ENCODE measurements around the gene RFPL2.

The RFPL2 gene

DNA sequence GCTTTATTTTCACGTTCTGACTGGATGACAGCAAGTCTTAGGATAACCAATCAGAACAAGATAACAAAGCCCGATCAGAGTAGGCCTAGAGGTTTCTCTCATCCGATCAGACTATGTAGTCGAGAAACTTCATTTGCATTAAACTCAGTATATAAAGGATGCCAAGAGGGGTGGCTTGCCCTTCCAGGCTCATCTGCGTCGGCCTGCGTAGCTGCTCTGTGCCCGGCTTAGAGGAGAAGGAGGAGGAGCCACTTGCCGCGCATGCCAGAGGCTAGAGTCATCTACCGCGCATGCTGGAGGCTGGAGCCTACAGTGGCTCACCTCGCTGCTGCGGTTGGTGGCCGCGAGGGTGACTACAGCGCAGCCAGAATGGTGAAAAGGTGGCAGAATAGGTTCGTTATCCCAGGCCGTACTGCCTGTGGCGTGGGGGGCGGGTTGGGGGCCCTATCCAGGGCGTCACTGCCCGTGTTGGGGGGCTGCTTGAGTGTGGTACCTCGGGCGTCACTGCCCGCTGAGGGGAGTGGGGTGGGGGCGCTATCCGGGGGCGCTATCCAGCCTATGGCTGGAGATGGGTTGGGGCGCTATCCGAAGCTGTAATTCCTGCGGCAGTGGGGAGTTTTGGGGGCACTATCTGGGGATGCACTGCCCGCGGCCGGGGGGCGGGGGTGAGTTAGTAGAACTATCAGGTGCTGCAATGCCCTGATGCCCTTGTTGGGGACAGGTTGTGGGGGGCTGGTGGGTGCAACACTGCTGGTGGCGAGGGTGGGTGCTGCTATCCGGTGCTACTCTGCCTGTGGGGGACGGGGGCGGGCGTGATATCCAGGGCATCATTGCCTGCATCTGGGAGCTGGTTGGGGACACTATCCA is at the start of gene RFPL2:
RFPL2 (minus strand) TSS at position 218 of the 867 bp plus-strand sequence. CDS start 2,622 bp downstream, outside the sequence.
- in situ Hi-C loops (cut with HindIII; ENCODE audit: low sequenced_read_pairs) = no loop called here

DNA sequence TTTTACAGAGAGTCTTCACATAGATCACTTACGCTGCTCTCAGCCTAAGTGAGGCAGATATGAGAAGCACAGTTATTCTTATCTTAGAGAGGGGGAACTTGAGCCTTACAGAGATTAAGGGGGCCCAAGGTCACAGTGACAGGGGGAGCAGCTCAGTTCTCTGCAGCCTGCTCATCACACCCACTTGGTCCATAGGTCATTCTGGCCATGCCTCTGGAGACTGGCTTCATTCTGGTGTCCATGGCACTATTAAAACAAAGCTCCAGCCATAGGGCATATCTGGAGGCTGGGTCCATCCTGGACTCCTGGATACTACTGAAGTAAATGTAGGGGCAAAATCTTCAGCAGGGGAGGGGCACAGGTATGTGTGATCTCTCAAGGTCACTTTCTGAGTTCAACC is 44.4 kb upstream of the RFPL2 start:
- in situ Hi-C loops (cut with HindIII; ENCODE audit: low sequenced_read_pairs) = no loop called here

DNA sequence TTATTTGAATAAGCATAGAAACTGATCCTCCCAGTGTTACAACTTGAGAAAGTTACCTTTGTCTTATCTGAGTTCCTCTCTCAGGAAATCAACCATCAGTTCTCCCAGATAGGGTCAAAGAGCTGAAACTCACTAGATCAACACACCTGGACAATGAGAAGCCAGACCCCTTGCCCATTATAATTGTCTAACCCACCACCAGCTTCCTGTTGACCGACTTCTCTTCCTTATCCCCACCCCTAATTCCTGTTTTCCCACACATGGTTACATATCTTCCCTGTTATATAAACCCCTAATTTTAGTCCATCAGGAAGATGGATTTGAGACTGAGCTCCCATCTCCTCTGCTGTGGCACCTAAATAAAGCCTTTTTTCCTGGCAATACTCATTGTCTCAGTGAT is 43.4 kb upstream of the RFPL2 start:
- in situ Hi-C loops (cut with HindIII; ENCODE audit: low sequenced_read_pairs) = no loop called here

DNA sequence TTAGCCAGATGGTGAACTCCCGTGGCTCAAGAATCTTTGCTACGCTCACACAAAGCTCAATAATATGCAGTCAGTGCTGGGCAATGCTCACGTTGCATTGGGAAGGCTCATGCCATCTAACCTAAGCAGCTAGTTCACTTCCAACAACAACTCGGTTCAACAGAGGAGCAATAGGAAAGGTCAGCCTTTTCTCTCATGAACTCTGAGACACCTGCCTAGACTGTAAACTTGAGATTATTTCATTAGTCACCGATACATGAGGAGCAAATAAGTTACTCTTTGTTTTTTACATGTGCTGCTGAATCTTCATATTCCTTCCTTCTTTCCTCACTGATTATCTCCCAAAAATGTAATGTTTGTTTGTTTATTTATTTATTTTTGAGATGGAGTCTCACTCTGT is 41.3 kb upstream of the RFPL2 start:
- in situ Hi-C loops (cut with HindIII; ENCODE audit: low sequenced_read_pairs) = no loop called here

DNA sequence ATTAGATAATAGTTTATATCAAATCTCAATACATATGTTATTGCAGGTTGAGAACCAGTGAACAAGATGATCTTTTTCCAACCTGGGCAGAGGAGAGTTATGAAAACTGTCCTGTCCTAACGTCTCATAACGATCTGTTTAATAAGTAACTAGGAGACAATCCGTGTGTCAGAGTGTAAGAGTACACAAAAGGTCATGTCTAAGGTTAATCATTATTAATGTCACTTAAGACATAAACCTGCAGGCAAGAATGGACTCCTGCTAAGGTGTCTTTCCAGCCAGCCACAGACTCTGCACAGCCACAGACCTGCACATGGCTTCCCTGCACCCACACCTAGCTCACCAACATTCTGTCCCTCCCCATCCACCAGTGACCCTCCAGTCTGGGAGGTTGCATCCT is 40.2 kb upstream of the RFPL2 start:
- in situ Hi-C loops (cut with HindIII; ENCODE audit: low sequenced_read_pairs) = no loop called here

DNA sequence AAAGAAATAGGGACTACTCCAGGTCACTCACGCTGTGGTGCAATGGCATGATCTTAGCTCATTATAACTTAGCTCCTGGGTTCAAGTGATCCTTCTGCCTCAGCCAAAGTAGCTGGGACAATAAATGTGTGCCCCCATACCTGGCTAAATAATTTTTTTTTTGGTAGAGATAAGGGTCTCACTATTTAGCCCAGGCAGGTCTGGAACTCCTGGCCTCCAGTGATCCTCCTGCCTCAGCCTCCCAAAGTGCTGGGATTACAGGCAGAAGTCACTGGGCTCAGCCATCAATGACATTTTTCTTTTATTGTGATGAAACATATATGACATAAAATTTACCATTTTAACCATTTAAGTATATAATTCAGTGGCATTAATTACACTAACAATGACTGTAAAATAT is 39.7 kb upstream of the RFPL2 start:
- in situ Hi-C loops (cut with HindIII; ENCODE audit: low sequenced_read_pairs) = no loop called here

DNA sequence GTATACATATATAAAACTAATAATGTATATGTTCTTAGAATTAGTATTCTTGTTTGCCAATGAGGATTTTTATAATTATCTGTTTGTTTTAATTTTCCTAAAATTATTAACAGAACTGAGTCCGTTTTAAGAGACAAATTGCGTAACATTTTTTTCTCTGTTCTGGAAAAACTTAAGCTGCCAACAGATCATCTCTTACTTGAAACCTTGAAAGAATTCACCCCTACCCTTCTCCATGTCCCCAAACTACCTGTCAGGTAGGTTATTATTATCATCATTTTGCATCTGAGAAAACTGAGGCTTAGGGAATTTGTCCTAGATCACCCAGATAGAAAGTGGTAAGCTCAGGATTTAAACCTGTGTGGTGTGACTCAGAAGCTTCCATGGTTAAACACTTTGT is 35.6 kb upstream of the RFPL2 start:
- in situ Hi-C loops (cut with HindIII; ENCODE audit: low sequenced_read_pairs) = no loop called here

DNA sequence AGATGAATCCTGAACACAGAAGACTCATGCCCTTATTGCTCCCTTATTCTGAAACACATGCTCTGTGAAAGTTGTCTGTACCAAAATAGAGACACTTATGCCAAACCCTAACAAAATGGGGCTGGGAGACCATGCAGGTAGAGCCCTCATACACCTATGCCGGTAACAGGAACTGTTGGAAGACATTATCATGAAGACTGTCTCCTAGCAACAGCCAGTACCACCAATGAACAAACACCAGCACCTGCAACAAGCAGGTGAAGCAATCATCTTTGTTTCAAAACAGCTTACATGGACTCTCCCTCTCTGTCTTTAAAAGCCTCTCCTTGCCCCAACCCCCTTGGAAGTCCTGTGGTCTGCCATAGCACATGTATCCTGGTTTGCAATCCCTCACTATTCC is 33.0 kb upstream of the RFPL2 start:
- in situ Hi-C loops (cut with HindIII; ENCODE audit: low sequenced_read_pairs) = no loop called here

DNA sequence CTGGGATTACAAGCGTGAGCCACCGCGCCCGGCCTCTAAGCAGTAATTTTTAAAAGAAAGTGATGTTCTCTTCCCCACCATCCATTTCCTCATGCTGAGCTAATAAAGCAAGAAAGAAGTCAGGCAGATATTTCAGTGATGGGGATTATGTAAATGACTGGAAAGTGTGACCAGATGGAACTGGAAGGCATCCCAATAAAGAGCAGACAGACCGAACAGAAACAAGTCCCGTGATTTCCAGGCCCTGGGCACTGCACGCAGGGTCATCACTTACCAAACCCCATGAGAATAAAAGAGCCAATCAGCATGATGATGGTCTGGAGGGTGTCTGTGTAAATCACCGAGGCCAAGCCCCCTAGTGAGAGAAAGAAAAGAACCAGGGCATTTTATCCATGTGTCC is 32.1 kb upstream of the RFPL2 start:
- in situ Hi-C loops (cut with HindIII; ENCODE audit: low sequenced_read_pairs) = no loop called here

DNA sequence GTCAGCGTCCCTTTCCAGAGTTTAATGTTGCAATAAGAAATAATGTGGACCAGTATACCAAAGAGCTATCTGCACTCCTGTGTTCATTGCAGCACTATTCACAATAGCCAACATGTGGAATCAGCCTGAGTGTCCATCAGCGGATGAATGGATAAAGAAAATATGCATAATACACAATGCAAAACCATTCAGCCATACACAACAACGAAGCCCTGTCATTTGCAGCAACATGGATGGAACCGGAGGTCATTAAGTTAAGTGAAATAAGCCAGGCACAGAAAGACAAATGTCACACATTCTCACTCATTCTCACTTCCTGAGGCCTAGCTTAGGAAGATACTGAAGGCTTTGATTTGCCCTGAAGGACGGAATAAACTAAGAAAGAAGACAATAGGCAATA is 28.2 kb upstream of the RFPL2 start:
- in situ Hi-C loops (cut with HindIII; ENCODE audit: low sequenced_read_pairs) = no loop called here

DNA sequence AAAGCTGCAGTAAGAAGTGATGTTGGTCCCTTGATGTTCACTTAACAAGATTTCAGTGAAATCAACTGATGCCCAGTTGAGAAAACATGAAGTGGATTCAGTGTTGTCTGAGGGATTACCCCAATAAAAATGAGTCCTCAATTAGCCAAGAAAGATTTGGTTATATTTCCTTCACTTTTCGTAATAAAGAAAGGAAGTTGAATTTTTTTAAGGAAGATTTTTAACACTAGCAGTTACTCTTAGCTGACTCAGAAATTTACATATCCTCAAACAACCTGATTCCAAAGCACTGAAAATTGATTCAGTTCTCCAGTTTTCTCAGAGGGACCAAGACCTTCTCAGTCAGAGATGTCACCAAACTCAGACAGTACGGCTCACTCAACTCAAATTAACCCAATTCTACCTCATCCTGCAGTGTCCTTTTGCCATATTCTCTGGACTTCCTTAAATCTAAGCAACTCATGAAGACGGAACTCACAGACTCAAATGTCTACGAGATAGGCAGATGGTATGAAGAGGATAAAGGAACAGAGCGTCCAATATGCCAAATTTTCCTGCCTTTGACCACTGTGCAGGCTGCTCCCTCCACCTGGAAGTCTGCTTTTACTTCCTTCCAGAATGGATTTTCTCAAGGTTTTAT is 27.4 kb upstream of the RFPL2 start:
- in situ Hi-C loops (cut with HindIII; ENCODE audit: low sequenced_read_pairs) = no loop called here

DNA sequence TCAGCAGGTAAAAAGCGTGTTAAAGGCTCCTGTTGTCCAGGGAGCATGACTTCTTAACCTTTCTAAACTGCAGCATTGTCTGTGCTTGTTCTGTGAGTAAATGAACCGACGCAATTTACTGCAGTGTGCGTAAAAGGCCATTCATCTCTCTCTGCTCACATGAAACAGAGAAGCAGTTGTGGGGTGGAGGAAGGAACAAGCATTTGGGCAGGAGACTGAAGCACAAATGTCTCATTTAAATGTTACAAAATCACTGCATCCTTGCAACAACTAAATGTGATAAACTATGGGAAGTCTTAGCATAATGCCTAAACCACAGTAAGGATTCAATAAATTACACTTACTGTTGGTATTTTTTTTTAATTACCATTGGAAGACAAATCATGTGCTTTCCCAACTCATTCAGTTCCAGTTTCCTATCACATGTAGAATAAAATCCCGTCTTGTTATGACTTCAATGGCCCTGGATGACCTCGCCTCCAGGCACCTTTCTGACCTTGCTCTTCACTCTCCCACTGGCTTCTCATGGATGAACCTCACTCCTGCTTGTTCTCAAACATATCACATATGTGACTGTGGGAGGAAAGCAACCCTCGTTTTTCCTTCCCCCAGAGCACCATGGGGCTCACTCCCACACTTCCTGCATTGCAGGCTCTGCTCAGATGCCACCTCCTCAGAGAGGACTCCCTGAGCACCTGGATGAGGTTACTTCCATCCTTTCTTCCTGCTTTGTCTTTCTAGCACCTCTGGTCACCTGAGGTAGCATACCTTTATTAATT is 21.6 kb upstream of the RFPL2 start:
- in situ Hi-C loops (cut with HindIII; ENCODE audit: low sequenced_read_pairs) = no loop called here

DNA sequence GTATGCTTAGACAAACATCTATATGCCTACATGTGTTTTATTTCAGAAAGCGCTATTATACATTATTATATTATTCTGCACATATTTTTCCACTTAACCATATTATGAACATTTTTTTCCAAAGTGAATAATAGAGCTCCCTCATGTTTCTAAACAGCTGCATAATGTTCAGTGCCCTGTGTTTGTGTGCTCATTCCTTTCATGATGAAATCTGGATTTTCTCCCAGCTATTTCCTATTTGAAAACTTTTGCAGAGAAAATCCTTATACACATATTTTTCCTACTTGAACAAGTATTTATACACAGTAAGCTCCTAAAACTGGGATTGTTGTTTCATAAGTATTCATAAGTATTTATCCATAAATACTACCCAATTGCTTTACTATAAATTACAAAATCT is 18.1 kb upstream of the RFPL2 start:
- in situ Hi-C loops (cut with HindIII; ENCODE audit: low sequenced_read_pairs) = no loop called here

DNA sequence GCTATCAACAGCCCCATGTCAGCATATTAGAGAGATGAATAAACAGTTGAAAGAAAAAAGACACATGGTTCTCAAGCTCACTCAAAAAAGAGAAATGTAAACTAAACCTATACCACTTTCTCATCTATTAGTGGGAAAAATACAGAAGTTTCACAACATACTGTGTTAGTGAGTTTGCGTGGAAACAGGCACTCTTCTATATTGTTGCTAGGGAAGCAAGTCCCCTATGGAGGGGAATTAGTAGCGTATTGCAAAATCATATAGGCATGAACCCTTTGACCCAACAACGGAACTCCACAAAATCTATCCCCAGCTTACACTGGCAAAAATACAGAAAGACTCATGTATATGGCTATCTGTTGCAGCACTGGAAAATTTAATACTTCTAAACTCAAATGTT is 14.2 kb upstream of the RFPL2 start:
- in situ Hi-C loops (cut with HindIII; ENCODE audit: low sequenced_read_pairs) = no loop called here

DNA sequence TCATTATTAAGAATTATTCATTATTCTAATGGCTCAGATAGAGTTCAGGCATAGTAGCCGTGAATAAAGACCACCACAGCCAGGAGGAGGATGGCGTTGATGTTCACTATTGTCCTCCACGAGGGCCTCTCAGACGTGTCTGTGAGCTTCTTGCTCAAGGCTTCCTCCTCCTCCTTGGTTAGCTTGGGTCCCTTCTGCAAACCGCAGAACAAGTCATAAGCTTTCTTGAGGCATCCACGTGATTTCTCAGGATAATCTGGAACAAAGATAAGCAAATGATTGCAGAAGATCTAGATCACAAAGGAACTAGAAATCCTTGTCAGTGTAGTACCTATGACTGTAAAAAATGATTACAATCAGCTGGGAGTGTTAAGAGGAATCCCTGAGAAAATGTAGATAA is 13.6 kb upstream of the RFPL2 start:
- in situ Hi-C loops (cut with HindIII; ENCODE audit: low sequenced_read_pairs) = no loop called here

DNA sequence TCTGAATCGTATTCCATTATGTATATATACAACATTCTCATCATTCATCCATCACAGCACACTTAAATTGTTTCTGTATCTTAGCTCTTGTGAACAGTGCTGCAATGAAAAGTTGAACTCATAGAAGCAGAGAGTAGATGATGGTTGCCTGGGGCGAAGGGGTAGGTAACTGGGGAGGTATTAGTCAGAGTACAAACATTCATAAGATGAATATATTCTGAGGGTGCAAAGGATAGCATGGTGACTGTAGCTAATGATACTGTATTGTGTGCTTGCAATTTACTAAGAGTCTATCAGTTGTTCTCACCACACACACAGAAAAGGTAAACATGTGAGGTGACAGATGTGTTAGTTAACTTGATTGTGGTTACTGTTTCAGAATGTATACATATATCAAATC is 12.6 kb upstream of the RFPL2 start:
- in situ Hi-C loops (cut with HindIII; ENCODE audit: low sequenced_read_pairs) = no loop called here

DNA sequence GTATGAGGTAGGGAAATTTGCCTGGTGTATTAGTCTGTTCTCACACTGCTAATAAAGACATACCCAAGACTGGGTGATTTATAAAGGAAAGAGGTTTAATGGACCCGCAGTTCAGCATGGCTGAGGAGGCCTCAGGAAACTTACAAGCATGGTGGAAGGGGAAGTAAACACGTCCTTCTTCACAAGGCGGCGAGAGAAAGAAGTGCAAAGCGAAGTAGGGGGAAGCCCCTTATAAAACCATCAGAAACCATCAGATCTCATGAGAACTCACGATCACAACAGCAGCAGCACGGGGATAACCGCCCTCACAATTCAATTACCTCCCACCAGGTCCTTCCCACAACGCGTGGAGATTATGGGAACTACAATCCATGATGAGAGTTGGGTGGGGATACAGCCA is 12.0 kb upstream of the RFPL2 start:
- in situ Hi-C loops (cut with HindIII; ENCODE audit: low sequenced_read_pairs) = no loop called here

DNA sequence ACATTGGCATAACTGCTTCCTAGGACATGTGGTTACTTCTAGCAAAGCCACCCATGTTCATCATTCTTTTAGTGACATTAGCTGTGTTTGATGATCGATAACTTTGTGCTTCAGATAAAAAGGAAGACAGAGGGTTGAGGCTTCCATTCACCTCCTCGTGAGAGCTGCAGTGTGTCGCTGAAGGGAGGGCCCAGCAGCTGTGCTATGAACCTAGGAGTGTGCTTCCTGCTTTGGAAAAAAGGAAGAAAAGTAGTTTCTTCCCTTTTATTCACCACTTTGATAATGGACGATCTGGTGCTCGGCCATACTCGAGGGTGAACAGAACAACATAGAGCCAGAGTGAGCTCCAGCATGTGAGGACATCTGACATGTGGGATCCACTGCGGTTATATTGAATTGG is 6.1 kb upstream of the RFPL2 start:
- in situ Hi-C loops (cut with HindIII; ENCODE audit: low sequenced_read_pairs) = no loop called here

DNA sequence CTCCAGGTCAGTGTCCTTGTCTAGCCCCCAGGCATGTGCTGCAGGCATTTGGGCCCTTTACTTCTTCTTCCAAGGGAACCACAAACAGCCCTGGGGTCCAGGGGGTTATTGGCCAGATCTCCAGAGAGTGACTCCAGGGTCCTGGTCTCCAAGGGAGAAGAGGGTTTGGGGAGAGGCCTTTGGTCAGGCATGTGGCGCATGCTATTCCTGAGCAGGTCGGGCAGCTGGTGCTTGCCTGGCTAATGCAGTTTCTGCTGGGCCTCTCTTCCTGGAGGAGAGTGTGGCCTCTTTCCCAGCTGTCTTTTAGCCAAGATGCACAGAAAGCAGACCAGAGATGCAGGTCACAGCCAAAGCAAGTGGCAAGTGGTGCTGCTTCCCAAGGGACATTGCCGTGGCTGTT is 3.8 kb upstream of the RFPL2 start:
- in situ Hi-C loops (cut with HindIII; ENCODE audit: low sequenced_read_pairs) = no loop called here

DNA sequence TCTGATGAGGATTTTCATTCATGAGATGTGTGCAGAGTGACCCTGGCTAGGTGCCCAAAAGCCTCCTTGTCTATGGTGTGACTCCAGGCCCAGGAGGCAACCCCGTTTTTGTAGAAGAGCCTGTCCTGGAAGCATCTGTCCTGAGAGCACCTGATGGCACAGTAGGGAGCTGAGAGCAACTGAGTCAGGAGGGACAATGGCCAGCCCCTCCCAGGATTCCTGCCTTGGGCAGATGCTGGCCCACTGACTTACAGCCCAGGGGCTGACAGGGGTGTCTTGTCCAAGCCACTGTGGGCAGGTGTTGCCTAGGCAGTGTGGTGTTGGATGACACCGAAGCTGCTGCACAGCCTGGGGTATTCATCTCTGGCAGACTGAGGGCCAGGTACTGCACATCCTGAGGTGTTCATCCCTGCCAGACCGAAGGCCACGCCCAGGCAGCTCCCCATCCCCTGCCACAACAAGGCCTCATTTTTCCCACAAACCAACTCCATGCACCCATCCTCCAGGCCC is 3.2 kb upstream of the RFPL2 start:
- in situ Hi-C loops (cut with HindIII; ENCODE audit: low sequenced_read_pairs) = no loop called here
